Measurements from ENCODE around the gene HOXA9. TPM values are rescaled to one million over a fixed set of nuclear protein-coding genes. Genes with fewer than 3 reads are reported as not detected.

Gene HOXA9
- total and polyA plus RNA-seq, 2 of the 4 experiments (the other 2 are of a cell fraction): 0.18 to 0.32 TPM

- DNase-seq (no peak), ATAC-seq (ENCODE audit: low read depth) (no peak)
- WGBS, 2 experiments (ENCODE audit: extremely low coverage in 2 of 2, insufficient read length in 1 of 2): 8% methylated on average over 2 of the region's 18 CpGs; no CpG with 5 or more reads in 1 of the 2 experiments
- H3K14ac ChIP-seq (replicated peaks; ENCODE audit: low read depth, low read length): peak overlapping the region; percentile 57; the same call in 1 of the 2 replicates
- peaks cover 2% of the 10 kb centered on the region; the same call in 1 of the 2 replicates for H3K36me3 ChIP-seq (ENCODE audit: control insufficient read depth, insufficient read depth, low read length)
- peak overlapping the region; percentile 61 for H3K9ac ChIP-seq (ENCODE audit: low read depth, low read length)
- H3K27ac ChIP-seq (ENCODE audit: insufficient read depth, low read length): peak overlapping the region; percentile 49; the same call in 1 of the 2 replicates
- peak overlapping the region; percentile 52; the same call in 1 of the 2 replicates for H2AK5ac ChIP-seq (ENCODE audit: low read depth, low read length)
- peak overlapping the region; percentile 28 for H2BK5ac ChIP-seq (ENCODE audit: low read depth, low read length, poor library complexity, severe bottlenecking)
- peak overlapping the region; percentile 64 for H3K4me2 ChIP-seq (ENCODE audit: low read depth, low read length)
- H3K56ac ChIP-seq (ENCODE audit: extremely low read depth, insufficient read depth, low read length): no peak overlapping the region
- H3K79me1 ChIP-seq (ENCODE audit: low read depth in 1 of 2, low read length in 2 of 2): peaks cover 22 to 44% of the 10 kb centered on the region in 2 experiments
- H4K5ac ChIP-seq (ENCODE audit: low read depth, low read length): no peak overlapping the region
- BruUV-seq (replicated peaks): no TSS peak
- dilution Hi-C loops (cut with HindIII; ENCODE audit: low sequenced_read_pairs, unreplicated experiment): no loop called here
- peak overlapping the region; percentile 85 for H3K23ac ChIP-seq (ENCODE audit: low read depth, low read length)
- in situ Hi-C loops (cut with MboI; ENCODE audit: low sequenced_read_pairs): no loop called here
- intact Hi-C loops (cut with micrococcal nuclease): loop anchor here (5.0 kb wide), 1 partner anchor 101 kb away; no protein-coding TSS in a partner anchor
- no peak for TF ChIP-seq POLR2A (IDR thresholded peaks at IDR 0.05; ENCODE audit: low read depth, low read length)
- peak overlapping the region; percentile 49 for H3K18ac ChIP-seq (ENCODE audit: low read depth, low read length)
- peaks cover 10% of the 10 kb centered on the region for H3K9me1 ChIP-seq (ENCODE audit: insufficient read depth, low read length)
- no peaks in the 10 kb centered on the region for H3K9me3 ChIP-seq (ENCODE audit: control insufficient read depth, insufficient read depth, low read length)
- no peaks in the 10 kb centered on the region for H4K20me1 ChIP-seq (ENCODE audit: insufficient read depth, low read length)
- ChIA-PET POLR2A (ENCODE audit: unreplicated experiment) (no interaction called here), CTCF (no interaction called here)
- H3K4me3 ChIP-seq (ENCODE audit: insufficient read depth, low read depth, low read length): no peak overlapping the region
- peak overlapping the region; percentile 37 for H2BK20ac ChIP-seq (ENCODE audit: low read depth, low read length)
- H4K91ac ChIP-seq (ENCODE audit: insufficient read depth, low read depth, low read length): peak overlapping the region; percentile 59
- peak overlapping the region; percentile 7 to 45; a peak in 3 of 4 replicates for H4K8ac ChIP-seq (ENCODE audit: low read depth in 2 of 2, low read length in 2 of 2)
- no peaks in the 10 kb centered on the region for H3K27me3 ChIP-seq (ENCODE audit: control insufficient read depth, insufficient read depth, low read length)
- peaks cover 31% of the 10 kb centered on the region for H3K4me1 ChIP-seq (ENCODE audit: control insufficient read depth, insufficient read depth, low read length)
- H3K4ac ChIP-seq (ENCODE audit: low read depth, low read length): peak overlapping the region; percentile 70
- 0 out of 3 replicates have a peak overlapping the region, but pooled peaks have one; percentile 3 for H2BK15ac ChIP-seq (ENCODE audit: low read depth, low read length)
- peak overlapping the region; percentile 9 for H2AFZ ChIP-seq (replicated peaks; ENCODE audit: low read length, poor library complexity)
- H2AK9ac ChIP-seq (replicated peaks; ENCODE audit: low read depth, low read length, poor library complexity): no peak overlapping the region
- peak overlapping the region; percentile 17 for H2BK120ac ChIP-seq (ENCODE audit: low read depth, low read length)
These were observed 31.7 kb downstream of the HOXA9 start for GRCh38 chr7:27133409-27134231.

Measured in IMR-90 (cell line).